Lower leg skin (tissue), 3 donors: ENCODE measurements around the gene TMEM231.

Source experiments
- CTCF ChIP-seq, 3 donors: fragments of 450-650 bp; IDR thresholded peaks; one replicate each; pipeline ENCODE4 v1.5.1; 2016; ENCODE audit warnings: antibody characterized with exemption in 3 of 3, mild to moderate bottlenecking in 3 of 3, moderate library complexity in 2 of 3
- POLR2A ChIP-seq, 2 donors: fragments of 450-650 bp; IDR thresholded peaks; one replicate each; pipeline ENCODE4 v1.6.1; 2016 to 2017; ENCODE audit warnings: antibody characterized with exemption in 2 of 2, mild to moderate bottlenecking in 1 of 2, moderate library complexity in 1 of 2

- TF ChIP-seq CTCF (IDR thresholded peaks at IDR 0.05) (no peak), POLR2A (IDR thresholded peaks at IDR 0.05) (peak in 1 of 2 donors; percentile 14)
Observed at GRCh38 chr16:75566040-75566757, 10.1 kb upstream of the TMEM231 start, which contains the start of gene GABARAPL2.
